Suppressor macrophage (primary cell): Measurements from ENCODE around the gene DUS1L.

Source experiments
- DNase-seq, 4 experiments: peaks; one replicate each; pipeline ENCODE4 v3.0.0-alpha.2; 2020 to 2022

Gene DUS1L

GRCh38 chr17:82022981-82023446 is 42.6 kb downstream of the DUS1L start, which contains the start of gene LRRC45:
TSS of gene LRRC45 (plus strand) at chr17:82023305. CDS start at chr17:82023644, 339 bp downstream.
- peak; percentile 100 for DNase-seq

DNA sequence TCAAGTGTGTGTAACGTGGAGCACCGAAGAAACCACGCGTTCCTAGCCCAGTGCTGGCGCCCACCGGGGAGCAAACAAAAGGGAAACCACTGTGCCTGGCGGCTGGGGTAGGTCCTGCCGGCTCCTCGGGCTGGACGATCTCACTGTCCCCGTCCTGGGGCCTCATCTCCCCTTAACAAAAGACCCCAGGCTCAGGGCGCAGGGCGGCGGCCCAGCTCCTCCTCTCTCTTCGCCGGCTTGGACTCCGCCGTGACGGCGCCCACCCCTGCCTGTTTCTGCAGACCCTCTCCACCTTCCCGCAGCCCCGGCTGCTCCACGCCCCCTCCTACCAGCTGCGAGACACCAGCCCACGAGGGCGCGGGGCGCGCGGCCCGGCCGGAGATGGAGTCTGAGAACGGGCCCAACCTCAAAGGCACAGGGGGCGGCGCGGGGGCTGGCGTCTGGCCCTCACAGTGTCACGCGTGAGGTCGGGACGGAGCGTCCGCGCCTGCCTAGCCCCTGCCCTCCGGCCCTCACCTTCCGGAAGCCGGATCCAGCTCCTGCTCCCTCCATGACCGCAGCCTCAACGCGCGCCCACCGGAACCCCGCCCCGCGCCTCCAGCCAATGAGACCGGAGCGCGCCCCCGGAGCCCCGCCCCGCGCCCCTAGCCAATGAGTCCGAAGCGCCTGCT is 43.2 kb downstream of the DUS1L start, which contains the start of gene CENPX:
TSS of gene CENPX (minus strand) at position 569 of the 671 bp plus-strand sequence. CDS start at position 552, 17 bp downstream.
- no peak for DNase-seq

DNA sequence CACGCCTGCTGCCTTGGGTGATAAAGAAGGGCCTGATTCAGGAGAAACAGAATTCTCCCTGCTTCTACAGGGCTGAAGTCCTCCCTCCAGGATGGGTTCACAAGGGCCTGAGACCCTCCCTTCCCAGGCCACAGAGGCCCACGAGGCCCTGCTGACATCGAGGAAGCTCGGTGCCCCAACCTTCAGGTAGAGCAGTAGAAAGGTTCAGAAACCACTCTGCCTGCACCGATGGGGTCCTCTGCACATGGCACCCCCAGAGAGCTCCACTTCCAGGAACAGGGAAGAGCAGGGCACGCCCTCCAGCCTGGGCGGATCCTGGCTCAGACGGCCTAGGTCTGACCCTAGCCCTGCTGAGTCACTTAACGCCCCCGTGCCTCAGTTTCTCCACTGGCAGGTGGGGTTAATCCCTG is 43.7 kb downstream of the DUS1L start:
- peak in 1 of 4 experiments; percentile 41 for DNase-seq

- DNase-seq: peak; percentile 73 to 85 (median 75)
Measured at GRCh38 chr17:82021107-82021899, 44.3 kb downstream of the DUS1L start.

GRCh38 chr17:82020572-82021106 is 45.0 kb downstream of the DUS1L start:
- no peak for DNase-seq

DNA sequence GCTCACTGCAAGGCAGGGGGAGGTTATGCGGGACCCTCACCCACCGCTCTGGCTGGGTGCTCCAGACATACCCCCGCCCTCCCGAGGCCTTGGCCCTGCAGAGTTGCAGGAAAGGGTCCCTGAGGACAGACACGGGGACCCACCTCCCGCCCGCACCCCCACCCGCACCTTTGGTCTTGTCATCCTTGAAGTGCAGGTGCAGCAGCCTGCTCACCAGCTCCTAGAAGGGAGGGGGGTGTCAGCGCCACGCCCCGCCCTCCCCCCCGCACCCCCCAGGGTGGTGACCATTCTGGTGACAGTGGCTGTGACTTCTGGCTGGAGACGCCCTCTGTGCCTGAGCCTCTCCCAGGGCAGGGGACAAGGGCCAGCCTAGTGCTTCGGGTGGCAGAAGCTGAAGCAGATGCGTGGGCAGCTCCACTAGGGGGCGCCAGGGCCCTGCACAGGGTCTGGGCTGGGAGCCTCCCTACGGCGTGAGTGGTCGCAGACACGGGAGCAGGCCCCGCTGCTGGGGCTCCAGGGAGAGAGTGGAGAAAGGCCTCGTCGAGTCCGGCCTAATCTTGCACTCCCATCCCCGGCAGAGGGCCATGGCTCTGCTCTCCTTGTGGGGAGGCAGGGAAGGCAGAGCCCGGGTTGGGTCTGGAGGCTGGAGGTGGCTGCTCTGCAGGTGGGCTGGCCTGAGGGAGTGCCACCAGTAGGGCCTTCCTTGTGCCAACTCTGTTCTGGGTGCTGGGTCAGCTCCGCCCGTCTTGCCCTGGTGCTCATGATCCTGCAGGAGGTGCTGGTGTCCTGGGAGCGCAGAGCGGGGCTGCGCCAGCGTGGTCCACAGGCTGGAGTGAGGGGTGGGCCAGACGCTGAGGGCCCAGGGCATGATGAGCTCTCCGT is 45.7 kb downstream of the DUS1L start:
- DNase-seq: peak; percentile 69 to 89 (median 76)

DNA sequence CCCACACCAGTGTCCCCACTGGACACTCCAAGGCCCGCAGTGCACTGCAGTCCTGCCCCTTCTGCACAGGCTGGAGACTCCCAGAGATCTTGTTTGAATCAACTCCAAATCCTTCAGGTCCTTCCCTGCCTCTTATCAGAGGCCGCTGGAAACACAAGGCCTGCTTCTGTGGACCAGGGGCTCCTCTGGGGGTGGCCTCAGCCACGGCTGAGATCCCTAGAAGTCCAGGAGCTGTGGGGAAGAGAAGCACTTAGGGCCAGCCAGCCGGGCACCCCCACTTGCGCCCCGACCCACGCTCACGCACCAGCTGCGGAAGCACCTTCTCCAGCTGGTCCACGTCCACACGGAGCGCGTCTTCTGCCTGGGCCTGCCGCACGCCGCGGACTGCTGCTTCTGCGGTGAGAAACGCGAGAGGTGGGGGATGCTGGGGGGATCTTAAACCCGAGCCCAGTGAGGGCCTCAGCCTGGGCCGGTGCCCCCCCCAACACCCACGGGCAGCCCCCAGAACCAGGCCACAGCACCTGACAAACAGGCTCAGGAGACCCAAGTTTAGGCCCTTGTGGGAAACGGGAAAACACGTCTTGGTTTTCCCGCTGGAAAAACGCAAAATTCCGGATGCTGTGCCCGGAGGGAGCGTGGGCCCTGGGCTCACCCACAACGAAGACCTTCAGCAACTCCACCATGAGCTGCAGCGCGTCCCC is 46.5 kb downstream of the DUS1L start:
- DNase-seq: no peak

DNA sequence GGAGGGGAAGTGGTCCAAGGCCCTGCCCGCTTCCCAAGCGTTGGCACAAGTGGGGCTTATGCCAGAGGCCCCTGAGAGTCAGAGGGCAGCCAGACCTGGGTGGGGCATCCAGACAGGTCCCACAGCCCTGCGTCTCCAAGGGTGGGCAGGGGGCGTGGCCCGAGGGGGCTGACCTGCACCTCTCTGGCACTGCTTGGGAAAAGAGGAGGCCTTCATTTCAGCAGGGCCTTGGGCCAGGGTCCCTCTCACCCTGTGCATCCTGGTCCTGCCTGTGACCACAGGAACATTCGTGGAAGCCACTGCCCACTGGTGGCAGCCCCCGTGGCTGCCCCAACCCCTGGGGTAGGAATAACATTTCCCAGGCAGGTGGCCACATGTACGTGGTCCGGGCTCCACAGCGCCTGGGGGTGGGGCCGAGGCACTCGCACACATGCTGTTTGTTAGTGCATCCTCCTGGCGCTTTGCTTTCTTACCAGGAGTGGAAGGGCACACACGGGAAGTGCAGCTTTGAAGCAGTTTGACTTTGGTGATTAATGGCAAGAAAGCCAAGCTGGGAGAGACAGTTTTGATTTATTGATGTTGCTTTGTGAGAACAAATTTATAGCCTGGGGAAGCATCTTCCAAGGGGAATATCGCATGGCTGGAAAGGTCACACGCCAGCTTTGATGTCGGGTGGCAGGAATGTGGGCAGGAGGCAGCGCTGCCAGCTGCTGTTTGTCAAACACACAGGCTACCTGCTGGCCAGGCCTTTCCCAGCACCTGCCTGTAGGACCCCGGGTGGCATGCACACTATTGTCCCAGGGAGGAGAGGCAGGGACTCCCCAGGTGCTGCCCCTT is 47.2 kb downstream of the DUS1L start:
- DNase-seq: no peak

DNA sequence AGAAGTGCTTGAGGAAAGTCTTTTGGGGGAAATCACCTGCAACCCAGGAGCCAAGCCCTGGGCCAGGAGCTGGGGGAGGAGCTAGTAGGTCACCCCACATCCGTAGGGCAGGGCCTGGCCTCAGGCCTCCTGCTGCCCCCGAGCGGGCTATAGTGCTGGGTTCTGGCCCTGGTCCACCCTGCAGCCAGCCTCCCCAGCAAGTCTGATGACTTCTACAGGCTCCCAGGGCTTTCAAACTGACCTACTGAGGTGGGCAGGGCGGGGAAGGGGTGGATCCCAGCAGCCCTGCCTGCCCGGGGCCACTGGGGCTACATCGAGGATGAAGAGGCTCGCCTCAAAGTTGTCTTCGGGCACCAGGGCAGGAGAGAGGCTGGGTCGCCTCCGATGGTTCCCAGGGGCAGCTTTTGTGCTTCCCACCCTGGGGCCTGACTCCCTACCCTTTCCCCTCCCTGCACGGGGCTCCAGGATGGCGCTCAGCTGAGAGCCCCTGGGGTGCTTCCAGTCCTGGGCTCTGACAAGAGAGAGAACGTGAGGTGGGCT is 47.9 kb downstream of the DUS1L start:
- DNase-seq: no peak

- DNase-seq: no peak
Measured at GRCh38 chr17:82016875-82017459, 48.6 kb downstream of the DUS1L start.

DNA sequence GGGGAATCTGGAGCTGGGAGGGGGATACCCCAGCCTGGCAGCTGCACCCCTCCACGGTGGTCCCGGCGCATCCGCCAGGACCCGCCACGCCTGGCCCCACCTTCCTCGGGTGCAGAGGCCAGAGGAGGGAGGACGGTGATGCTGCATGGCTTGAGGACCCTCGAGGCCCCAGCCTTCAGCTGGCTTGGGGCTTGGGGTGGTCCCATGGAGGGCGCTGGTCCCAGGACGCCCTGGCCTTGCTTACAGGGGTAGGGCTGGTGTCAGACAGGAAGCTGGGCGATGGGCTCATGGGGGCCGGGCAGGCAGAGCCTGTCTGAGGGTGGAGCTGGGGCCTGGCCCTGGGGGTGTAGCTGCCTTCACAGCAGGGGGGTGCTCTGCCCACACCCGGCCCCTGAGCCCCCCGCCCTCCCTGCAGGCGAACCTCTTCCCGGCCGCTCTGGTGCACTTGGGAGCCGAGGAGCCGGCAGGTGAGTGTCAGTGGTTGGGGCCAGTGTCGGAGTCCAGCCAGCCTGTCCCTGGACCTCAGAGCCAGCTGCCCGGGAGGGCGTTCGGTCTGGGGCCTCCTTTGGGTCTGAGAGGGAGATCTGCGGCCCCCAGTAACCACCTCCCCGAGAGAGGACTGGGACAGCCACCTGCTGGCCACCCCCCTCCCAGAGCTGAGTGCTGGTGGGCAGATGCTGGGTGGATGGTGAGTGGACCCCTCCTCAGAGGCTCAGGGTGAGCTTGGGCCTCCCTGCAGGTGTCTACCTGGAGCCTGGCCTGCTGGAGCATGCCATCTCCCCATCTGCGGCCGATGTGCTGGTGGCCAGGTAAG is 49.3 kb downstream of the DUS1L start:
- no peak for DNase-seq

DNA sequence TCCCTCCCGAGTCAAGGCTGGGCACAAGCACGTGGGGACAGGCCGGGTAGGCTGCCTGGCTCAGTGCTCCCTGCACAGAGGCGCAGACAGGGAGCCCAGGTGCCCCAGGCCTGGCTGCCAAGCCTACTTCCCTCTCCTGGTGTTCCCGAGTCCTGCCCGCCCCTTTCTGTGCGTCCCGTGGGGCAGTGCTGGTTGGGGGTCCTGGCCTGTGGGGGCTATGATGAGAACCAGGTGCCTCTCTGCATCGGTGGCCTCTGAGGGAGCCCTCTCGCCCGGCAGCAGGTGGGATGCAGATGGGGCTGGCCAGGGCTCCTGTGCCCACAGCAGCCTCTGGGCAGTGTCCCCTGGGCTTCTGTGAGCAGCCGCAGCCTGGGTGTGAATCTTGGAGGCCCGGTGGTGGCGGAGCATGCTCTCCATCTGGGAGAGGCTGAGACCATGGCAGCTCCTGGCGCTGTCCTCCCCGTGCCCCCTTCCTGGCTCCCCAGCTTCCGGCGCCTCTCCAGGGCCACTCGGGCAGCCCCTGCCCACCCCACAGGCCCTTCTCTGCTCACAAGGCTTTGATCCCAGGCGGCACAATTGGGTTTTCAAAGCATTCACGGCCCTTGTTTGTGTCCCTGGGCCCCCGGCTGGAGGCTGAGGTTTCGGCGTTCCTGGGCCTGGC is 50.2 kb downstream of the DUS1L start:
- no peak for DNase-seq

DNA sequence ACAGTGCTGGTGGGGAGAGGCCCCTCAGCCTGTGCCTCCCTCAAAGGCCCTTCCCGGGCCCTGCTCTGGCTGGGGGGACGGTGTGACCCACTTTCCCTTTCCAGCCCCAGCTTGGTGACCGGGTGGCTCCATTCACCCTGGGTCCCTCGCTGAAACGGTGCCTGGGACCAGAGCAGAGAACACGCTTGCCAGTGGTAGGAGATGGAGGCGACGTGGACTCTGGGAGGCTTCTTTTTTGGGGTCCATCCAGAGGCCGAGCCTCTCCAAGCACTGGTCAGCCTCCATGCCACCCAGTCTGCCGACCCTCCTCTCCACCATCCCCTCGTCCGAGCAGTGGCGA is 50.7 kb downstream of the DUS1L start:
- no peak for DNase-seq

GRCh38 chr17:82014432-82014831 is 51.2 kb downstream of the DUS1L start:
- no peak for DNase-seq

GRCh38 chr17:82013772-82014321 is 51.8 kb downstream of the DUS1L start:
- no peak for DNase-seq

- DNase-seq: no peak
Measured at GRCh38 chr17:82013341-82013740, 52.3 kb downstream of the DUS1L start.

DNA sequence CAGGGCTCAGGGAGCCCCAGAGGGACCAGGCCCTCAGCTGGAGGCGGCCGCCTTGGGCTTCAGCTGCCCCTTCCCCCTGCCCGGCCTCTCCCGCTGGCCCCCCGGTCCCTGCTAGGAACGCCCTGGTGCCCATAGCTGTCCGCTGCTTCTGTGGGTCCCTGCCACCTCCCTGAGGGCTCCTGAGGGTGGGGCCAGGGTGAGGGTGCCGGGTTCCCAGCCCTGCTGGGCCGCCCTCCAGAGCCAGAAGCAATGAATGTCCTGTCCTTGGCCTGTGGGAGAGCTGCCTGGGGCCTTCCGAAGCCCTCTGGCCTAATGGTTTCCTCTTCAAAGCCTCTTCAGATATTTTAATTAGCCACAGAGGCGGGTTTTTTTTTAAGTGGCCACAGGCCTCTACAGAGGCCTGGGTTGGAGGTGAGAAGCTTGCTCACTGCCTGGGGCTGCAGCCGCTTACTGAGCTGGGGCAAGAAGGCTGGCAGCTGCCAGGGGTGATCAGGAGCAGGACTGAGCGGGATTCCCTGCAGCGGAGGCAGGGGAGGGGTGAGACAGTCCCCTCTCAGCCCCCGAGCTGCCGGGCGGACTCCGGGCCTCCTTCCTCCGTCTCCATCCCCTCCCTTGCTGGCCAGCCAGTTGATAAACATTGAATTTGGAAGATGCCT is 52.8 kb downstream of the DUS1L start:
- no peak for DNase-seq

DNA sequence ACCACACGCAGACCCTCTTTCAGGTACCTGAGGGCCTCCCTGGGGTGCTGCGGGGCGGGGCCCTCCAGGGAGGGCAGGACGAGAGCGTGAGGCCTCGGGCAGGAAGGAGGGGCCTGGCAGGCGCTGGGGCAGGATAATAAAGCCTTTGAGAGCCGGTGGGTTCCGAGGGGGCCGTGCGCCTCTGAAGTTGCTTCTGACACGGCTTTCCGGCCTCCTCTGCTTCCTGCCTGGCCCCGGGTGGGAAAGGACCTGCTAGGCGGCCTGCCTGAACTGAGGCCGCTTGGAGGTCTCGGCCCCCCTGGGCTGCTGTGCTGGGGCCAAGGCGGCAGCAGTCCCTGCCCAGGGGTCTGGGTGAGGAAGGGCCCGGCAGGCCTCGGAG is 53.4 kb downstream of the DUS1L start:
- DNase-seq: no peak
